Measurements from ENCODE around the gene MAPK8.

DNA sequence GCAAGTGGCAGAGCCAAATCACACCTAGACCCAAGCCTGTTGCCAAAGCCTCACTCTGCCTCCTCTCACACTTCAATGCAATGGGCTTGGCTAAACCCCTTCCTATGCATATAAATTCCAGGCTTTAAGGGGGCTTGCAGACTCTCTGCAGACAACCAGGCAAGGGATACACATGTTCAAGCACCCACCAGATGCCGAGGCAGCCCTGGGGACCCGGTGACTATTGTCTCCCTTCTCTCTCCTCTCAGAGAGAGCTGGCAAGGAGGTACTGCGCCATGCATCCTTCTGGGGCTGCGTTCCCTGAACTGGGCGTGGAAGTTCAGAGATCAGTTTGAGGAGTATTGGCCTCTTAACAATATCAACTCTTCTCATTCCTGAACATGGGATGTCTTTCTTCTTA lies 167.2 kb downstream of the MAPK8 start:
- TF ChIP-seq, protein P1, sequence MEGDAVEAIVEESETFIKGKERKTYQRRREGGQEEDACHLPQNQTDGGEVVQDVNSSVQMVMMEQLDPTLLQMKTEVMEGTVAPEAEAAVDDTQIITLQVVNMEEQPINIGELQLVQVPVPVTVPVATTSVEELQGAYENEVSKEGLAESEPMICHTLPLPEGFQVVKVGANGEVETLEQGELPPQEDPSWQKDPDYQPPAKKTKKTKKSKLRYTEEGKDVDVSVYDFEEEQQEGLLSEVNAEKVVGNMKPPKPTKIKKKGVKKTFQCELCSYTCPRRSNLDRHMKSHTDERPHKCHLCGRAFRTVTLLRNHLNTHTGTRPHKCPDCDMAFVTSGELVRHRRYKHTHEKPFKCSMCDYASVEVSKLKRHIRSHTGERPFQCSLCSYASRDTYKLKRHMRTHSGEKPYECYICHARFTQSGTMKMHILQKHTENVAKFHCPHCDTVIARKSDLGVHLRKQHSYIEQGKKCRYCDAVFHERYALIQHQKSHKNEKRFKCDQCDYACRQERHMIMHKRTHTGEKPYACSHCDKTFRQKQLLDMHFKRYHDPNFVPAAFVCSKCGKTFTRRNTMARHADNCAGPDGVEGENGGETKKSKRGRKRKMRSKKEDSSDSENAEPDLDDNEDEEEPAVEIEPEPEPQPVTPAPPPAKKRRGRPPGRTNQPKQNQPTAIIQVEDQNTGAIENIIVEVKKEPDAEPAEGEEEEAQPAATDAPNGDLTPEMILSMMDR (IDR thresholded peaks at IDR 0.05): no peak
- TF ChIP-seq EP300 (IDR thresholded peaks at IDR 0.05; ENCODE audit: borderline replicate concordance in 1 of 2, low read depth in 1 of 2, low read length in 1 of 2): no peak
- TF ChIP-seq FOXM1 (IDR thresholded peaks at IDR 0.05; ENCODE audit: low read depth): no peak
- no peak for TF ChIP-seq YY1 (IDR thresholded peaks at IDR 0.05; ENCODE audit: low read depth)
- no peak for TF ChIP-seq CHD2 (IDR thresholded peaks at IDR 0.05; ENCODE audit: low read length, partially characterized antibody)
- no peak for TF ChIP-seq RAD21 (IDR thresholded peaks at IDR 0.05; ENCODE audit: low read length)
- TF ChIP-seq, protein P2, sequence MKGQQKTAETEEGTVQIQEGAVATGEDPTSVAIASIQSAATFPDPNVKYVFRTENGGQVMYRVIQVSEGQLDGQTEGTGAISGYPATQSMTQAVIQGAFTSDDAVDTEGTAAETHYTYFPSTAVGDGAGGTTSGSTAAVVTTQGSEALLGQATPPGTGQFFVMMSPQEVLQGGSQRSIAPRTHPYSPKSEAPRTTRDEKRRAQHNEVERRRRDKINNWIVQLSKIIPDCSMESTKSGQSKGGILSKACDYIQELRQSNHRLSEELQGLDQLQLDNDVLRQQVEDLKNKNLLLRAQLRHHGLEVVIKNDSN (IDR thresholded peaks at IDR 0.05; ENCODE audit: borderline replicate concordance, low read depth): no peak
- TF ChIP-seq, protein P3, sequence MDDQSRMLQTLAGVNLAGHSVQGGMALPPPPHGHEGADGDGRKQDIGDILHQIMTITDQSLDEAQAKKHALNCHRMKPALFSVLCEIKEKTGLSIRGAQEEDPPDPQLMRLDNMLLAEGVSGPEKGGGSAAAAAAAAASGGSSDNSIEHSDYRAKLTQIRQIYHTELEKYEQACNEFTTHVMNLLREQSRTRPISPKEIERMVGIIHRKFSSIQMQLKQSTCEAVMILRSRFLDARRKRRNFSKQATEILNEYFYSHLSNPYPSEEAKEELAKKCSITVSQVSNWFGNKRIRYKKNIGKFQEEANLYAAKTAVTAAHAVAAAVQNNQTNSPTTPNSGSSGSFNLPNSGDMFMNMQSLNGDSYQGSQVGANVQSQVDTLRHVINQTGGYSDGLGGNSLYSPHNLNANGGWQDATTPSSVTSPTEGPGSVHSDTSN (IDR thresholded peaks at IDR 0.05): no peak
- no peak for TF ChIP-seq TAF1 (IDR thresholded peaks at IDR 0.05; ENCODE audit: borderline replicate concordance, low read depth, low read length)
- TF ChIP-seq, protein P4, sequence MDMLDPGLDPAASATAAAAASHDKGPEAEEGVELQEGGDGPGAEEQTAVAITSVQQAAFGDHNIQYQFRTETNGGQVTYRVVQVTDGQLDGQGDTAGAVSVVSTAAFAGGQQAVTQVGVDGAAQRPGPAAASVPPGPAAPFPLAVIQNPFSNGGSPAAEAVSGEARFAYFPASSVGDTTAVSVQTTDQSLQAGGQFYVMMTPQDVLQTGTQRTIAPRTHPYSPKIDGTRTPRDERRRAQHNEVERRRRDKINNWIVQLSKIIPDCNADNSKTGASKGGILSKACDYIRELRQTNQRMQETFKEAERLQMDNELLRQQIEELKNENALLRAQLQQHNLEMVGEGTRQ (IDR thresholded peaks at IDR 0.05; ENCODE audit: borderline replicate concordance, low read depth, low read length): no peak
